ENCODE measurements around the gene CPED1. TPM values are rescaled to one million over a fixed set of nuclear protein-coding genes. Genes with fewer than 3 reads are reported as not detected.

CPED1 gene
- total and polyA plus RNA-seq, 10 of the 15 experiments (the other 5 are each of a cell fraction or from before 2014, with no cell fraction given): 0.01 to 0.77 (median 0.10) TPM; not detected in 1

- TF ChIP-seq SKIL (IDR thresholded peaks at IDR 0.05; ENCODE audit: low read depth, poor library complexity, severe bottlenecking) (peak; percentile 7), STAT1 (conservative IDR thresholded peaks at IDR 0.05) (no peak), TARDBP (IDR thresholded peaks at IDR 0.05; ENCODE audit: borderline replicate concordance) (no peak), USF1 (IDR thresholded peaks at IDR 0.05; ENCODE audit: borderline replicate concordance, extremely low read length, insufficient read depth, low read depth, low read length) (no peak), NR2C2 (IDR thresholded peaks at IDR 0.05; ENCODE audit: borderline replicate concordance, control insufficient read depth, insufficient read length, low read depth) (no peak), ATF2 (IDR thresholded peaks at IDR 0.05; ENCODE audit: low read length) (no peak), ATF3 (IDR thresholded peaks at IDR 0.05; ENCODE audit: borderline replicate concordance, extremely low read depth, low read depth, low read length) (no peak), SRF (IDR thresholded peaks at IDR 0.05; ENCODE audit: low read depth in 2 of 2, low read length in 2 of 2) (no peak), ZNF622 (IDR thresholded peaks at IDR 0.05) (no peak), RAD21 (IDR thresholded peaks at IDR 0.05; ENCODE audit: insufficient read depth, low read depth, low read length) (no peak), RFX5 (IDR thresholded peaks at IDR 0.05; ENCODE audit: low read depth, low read length) (no peak), DPF2 (IDR thresholded peaks at IDR 0.05) (peak; percentile 9; the same call in 1 of the 2 replicates), ETV6 (conservative IDR thresholded peaks at IDR 0.05 in 1 of 2, IDR thresholded peaks at IDR 0.05 in 1 of 2; ENCODE audit: borderline replicate concordance in 1 of 2, low read depth in 1 of 2) (no peak), NFYA (IDR thresholded peaks at IDR 0.05; ENCODE audit: borderline replicate concordance, low read depth, low read length) (no peak), ZNF24 (IDR thresholded peaks at IDR 0.05) (no peak), ZBTB33 (IDR thresholded peaks at IDR 0.05) (no peak), RB1 (IDR thresholded peaks at IDR 0.05; ENCODE audit: borderline replicate concordance) (no peak), SIN3A (IDR thresholded peaks at IDR 0.05; ENCODE audit: low read depth, low read length) (no peak), RUNX3 (IDR thresholded peaks at IDR 0.05; ENCODE audit: low read length) (peak; percentile 12; the same call in 1 of the 2 replicates), FOXM1 (IDR thresholded peaks at IDR 0.05; ENCODE audit: low read depth, low read length) (peak; percentile 6; the same call in 1 of the 2 replicates), BCL3 (IDR thresholded peaks at IDR 0.05; ENCODE audit: borderline replicate concordance, insufficient read depth, low read depth, low read length, poor library complexity, severe bottlenecking) (no peak), YBX1 (IDR thresholded peaks at IDR 0.05) (no peak)
Observed at GRCh38 chr7:121279060-121279620, 290.6 kb downstream of the CPED1 start (continued).
